ENCODE measurements around the gene RFX2. TPM values are rescaled to one million over a fixed set of nuclear protein-coding genes. Genes with fewer than 3 reads are reported as not detected.

The RFX2 gene
- total and polyA plus RNA-seq, 9 of the 15 experiments (the other 6 are each of a cell fraction or from before 2014, with no cell fraction given) = 3.6 to 18.7 (median 8.7) TPM

GRCh38 chr19:6074709-6075403 is 35.4 kb downstream of the RFX2 start:
- 70% methylated on average over 7 of the region's 7 CpGs for WGBS (ENCODE audit: insufficient coverage, low coverage, missing lambda C conversion rate)
- no peaks in the 10 kb centered on the region for H3K36me3 ChIP-seq (ENCODE audit: control insufficient read depth, insufficient read depth, low read length)
- no peaks in the 10 kb centered on the region; the same call in 2 of the 3 replicates for H3K79me2 ChIP-seq (ENCODE audit: control insufficient read depth, insufficient read depth, low read length)
- intact Hi-C loops (cut with micrococcal nuclease) = no loop called here
- no peaks in the 10 kb centered on the region for H4K20me1 ChIP-seq (replicated peaks; ENCODE audit: control insufficient read depth, insufficient read depth, low read length)
- no peaks in the 10 kb centered on the region for H3K9me1 ChIP-seq (ENCODE audit: control insufficient read depth, insufficient read depth, low read length)
- H3K4me2 ChIP-seq (ENCODE audit: insufficient read depth, low read length) = no peak overlapping the region
- H3K9me3 ChIP-seq (replicated peaks; ENCODE audit: control insufficient read depth, insufficient read depth, low read depth, low read length) = no peaks in the 10 kb centered on the region
- ChIA-PET POLR2A (no interaction called here), CTCF (ENCODE audit: low intra/inter-chr PET ratio) (no interaction called here)
- DNase-seq (ENCODE audit: extremely low read depth in 1 of 4, low spot score in 3 of 4) (peak in 1 of 4 experiments; percentile 24), ATAC-seq (peak; percentile 60), FAIRE-seq (peak; percentile 35)
- in situ Hi-C loops (cut with MboI) = no loop called here
- no TSS peak for BruUV-seq (replicated peaks)
- peak overlapping the region in 1 of 2 experiments; percentile 84; a peak in 2 of 4 replicates for H3K9ac ChIP-seq (ENCODE audit: insufficient read depth in 1 of 2, low read depth in 2 of 2, low read length in 2 of 2)
- H3K27me3 ChIP-seq (ENCODE audit: control insufficient read depth in 2 of 2, insufficient read depth in 2 of 2, low read length in 2 of 2) = no peaks in the 10 kb centered on the region
- H3K4me3 ChIP-seq = no peak overlapping the region
- no peak overlapping the region for H3K27ac ChIP-seq (ENCODE audit: extremely low read depth, low read depth, low read length)
- peak overlapping the region; percentile 3; the same call in 1 of the 2 replicates for H2AFZ ChIP-seq (ENCODE audit: low read depth, low read length)
- peaks cover 16 to 22% of the 10 kb centered on the region in 2 experiments for H3K4me1 ChIP-seq (replicated peaks in 1 of 2; ENCODE audit: control insufficient read depth in 2 of 2, insufficient read depth in 2 of 2, low read length in 2 of 2)
- TF ChIP-seq KDM5B (IDR thresholded peaks at IDR 0.05; ENCODE audit: insufficient replicate concordance, low read depth, low read length) = no peak
- TF ChIP-seq RAD21 (CRISPR knock-in tag; conservative IDR thresholded peaks at IDR 0.05 in 1 of 2, IDR thresholded peaks at IDR 0.05 in 1 of 2) = peak in 1 of 2 experiments; percentile 49; a peak in 2 of 4 replicates
- TF ChIP-seq REST (IDR thresholded peaks at IDR 0.05; ENCODE audit: borderline replicate concordance) = peak; percentile 12; the same call in 1 of the 2 replicates
- TF ChIP-seq REST (CRISPR knock-in tag; IDR thresholded peaks at IDR 0.05; ENCODE audit: low read depth) = no peak
- no peak for TF ChIP-seq NKRF (IDR thresholded peaks at IDR 0.05; ENCODE audit: borderline replicate concordance)
- peak; percentile 68 for TF ChIP-seq USF1 (CRISPR knock-in tag; IDR thresholded peaks at IDR 0.05)
- no peak for TF ChIP-seq ZKSCAN1 (IDR thresholded peaks at IDR 0.05; ENCODE audit: low read depth, low read length)
- no peak for TF ChIP-seq SREBF1 (IDR thresholded peaks at IDR 0.05; ENCODE audit: borderline replicate concordance, low read depth, low read length)
